Endothelial cell of hepatic sinusoid (primary cell): ENCODE results near the gene FZD7.

Experiments
- in situ Hi-C: cut with HindIII; loops from 2 replicates; pipeline ENCODE4 v1.10.0; 2017; ENCODE audit warnings: low sequenced_read_pairs

FZD7 gene

GRCh38 chr2:202033317-202034248 is at the start of gene FZD7:
TSS of gene FZD7 (plus strand) at chr2:202033855. CDS start at chr2:202034648, 793 bp downstream.
- in situ Hi-C loops: no loop called here

- in situ Hi-C loops: no loop called here
These were observed 49.3 kb upstream of the FZD7 start for GRCh38 chr2:201984333-201984732.

GRCh38 chr2:201984800-201985525 is 48.7 kb upstream of the FZD7 start:
- in situ Hi-C loops: no loop called here

- in situ Hi-C loops: no loop called here
These were observed 47.8 kb upstream of the FZD7 start for GRCh38 chr2:201985728-201986462.

- in situ Hi-C loops: no loop called here
These were observed 47.3 kb upstream of the FZD7 start for GRCh38 chr2:201986463-201986735.

- in situ Hi-C loops: no loop called here
These were observed 46.2 kb upstream of the FZD7 start for GRCh38 chr2:201987426-201987825.

GRCh38 chr2:201990069-201990468 is 43.6 kb upstream of the FZD7 start:
- in situ Hi-C loops: no loop called here

- in situ Hi-C loops: no loop called here
These were observed 40.7 kb upstream of the FZD7 start for GRCh38 chr2:201992960-201993359.

- in situ Hi-C loops: no loop called here
These were observed 38.5 kb upstream of the FZD7 start for GRCh38 chr2:201994973-201995638.

- in situ Hi-C loops: no loop called here
These were observed 37.6 kb upstream of the FZD7 start for GRCh38 chr2:201996006-201996405.

GRCh38 chr2:201996679-201997314 is 36.9 kb upstream of the FZD7 start:
- in situ Hi-C loops: no loop called here

- in situ Hi-C loops: no loop called here
These were observed 34.4 kb upstream of the FZD7 start for GRCh38 chr2:201999279-201999678.

GRCh38 chr2:202001826-202002225 is 31.8 kb upstream of the FZD7 start:
- in situ Hi-C loops: no loop called here

GRCh38 chr2:202002381-202002780 is 31.3 kb upstream of the FZD7 start:
- in situ Hi-C loops: no loop called here

GRCh38 chr2:202005272-202005887 is 28.3 kb upstream of the FZD7 start:
- in situ Hi-C loops: no loop called here

- in situ Hi-C loops: no loop called here
These were observed 27.4 kb upstream of the FZD7 start for GRCh38 chr2:202006301-202006700.

- in situ Hi-C loops: no loop called here
These were observed 26.4 kb upstream of the FZD7 start for GRCh38 chr2:202007015-202007982.

- in situ Hi-C loops: no loop called here
These were observed 25.7 kb upstream of the FZD7 start for GRCh38 chr2:202007983-202008354.

GRCh38 chr2:202009019-202009481 is 24.6 kb upstream of the FZD7 start:
- in situ Hi-C loops: no loop called here
